ENCODE data around the gene XRN2.

The XRN2 gene

DNA sequence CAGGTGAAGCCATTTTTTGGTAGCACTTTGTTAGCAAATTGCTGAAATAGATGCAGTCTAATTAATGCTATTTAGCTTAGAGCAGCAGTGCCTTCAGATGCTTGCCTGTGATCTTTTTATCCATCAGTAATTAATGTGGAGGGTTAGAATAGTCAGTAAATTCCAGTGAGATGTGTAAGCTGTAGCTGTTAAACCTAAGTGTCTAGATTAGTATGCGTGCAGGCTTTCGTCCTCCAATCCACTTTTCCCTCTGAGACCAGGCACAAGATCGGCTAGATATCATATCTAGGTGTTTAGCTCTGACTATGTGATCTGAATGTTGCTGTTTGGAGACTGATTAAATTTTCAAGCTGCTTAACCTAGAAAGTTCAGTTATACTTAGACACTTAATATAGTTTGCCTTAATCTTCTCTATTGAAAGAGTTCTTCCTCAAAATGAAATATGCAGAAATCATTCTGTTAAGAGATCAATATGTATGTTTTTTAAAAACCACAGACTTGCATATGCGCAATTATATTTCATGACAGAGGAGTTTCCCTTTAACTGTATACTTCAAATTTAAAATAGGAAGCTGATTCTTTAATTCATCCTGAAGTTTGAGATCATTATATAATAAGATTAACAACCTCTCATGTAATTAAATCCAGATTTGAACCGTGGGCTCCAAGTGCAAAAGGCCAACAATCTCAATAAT lies 41.2 kb downstream of the XRN2 start:
- no peak overlapping the region for H3K27ac ChIP-seq (ENCODE audit: insufficient read depth in 1 of 2, low read depth in 1 of 2, low read length in 2 of 2, poor library complexity in 1 of 2, severe bottlenecking in 2 of 2)
- H3K4me3 ChIP-seq (ENCODE audit: control insufficient read depth in 1 of 7, extremely low read depth in 1 of 7, insufficient read depth in 4 of 7, low read depth in 2 of 7, low read length in 6 of 7), result no peak overlapping the region
- no peaks in the 10 kb centered on the region for H3K9me3 ChIP-seq (ENCODE audit: control extremely low read depth in 1 of 5, control insufficient read depth in 4 of 5, insufficient read depth in 2 of 5, low read depth in 1 of 5, low read length in 4 of 5)
- WGBS (ENCODE audit: insufficient coverage), result no CpG with 5 or more reads among the region's 5 CpGs
- no peaks in the 10 kb centered on the region for H3K27me3 ChIP-seq (replicated peaks in 2 of 5; ENCODE audit: control insufficient read depth in 4 of 5, insufficient read depth in 5 of 5, low read length in 4 of 5)
- CTCF ChIA-PET, result interaction anchor here (0.9 to 1.5 kb wide), 3 partner anchors 9 to 108 kb away, joined by 3 to 4 read pairs (median 3); no protein-coding TSS in a partner anchor
- H3K4me1 ChIP-seq (ENCODE audit: control extremely low read depth in 1 of 4, control insufficient read depth in 4 of 4, insufficient read depth in 4 of 4, low read length in 3 of 4), result no peaks in the 10 kb centered on the region
- H3K36me3 ChIP-seq (ENCODE audit: control insufficient read depth in 4 of 4, insufficient read depth in 4 of 4, low read length in 3 of 4), result peaks cover 18 to 78% (median 48%) of the 10 kb centered on the region in 4 experiments
- no peak for DNase-seq
- POLR2A ChIA-PET, result no interaction called here

DNA sequence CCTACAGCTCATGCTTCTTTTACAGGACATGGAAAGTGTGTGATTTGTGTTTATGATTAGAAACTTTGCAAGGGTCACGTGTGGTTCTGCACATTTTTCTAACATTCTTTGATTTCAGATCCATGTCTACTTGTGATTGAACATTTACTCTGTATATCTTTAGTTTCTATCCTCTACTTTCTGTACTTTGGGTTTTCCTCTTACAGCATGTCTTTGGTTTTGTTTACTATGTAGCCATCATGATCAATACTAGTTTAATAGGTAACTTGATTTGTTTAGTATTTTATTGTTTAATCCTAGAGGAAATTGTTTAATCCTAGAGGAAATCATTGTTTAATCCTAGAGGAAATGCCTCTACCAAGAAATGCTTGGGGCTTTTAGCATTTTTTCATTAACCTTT lies 41.8 kb downstream of the XRN2 start:
- POLR2A ChIA-PET, result no interaction called here
- Histone ChIP-seq H3K9me3 (ENCODE audit: control extremely low read depth in 1 of 5, control insufficient read depth in 4 of 5, insufficient read depth in 2 of 5, low read depth in 1 of 5, low read length in 4 of 5) (no peaks in the 10 kb centered on the region), H3K27ac (ENCODE audit: insufficient read depth in 1 of 2, low read depth in 1 of 2, low read length in 2 of 2, poor library complexity in 1 of 2, severe bottlenecking in 2 of 2) (no peak overlapping the region), H3K4me3 (ENCODE audit: control insufficient read depth in 1 of 7, extremely low read depth in 1 of 7, insufficient read depth in 4 of 7, low read depth in 2 of 7, low read length in 6 of 7) (no peak overlapping the region), H3K4me1 (ENCODE audit: control extremely low read depth in 1 of 4, control insufficient read depth in 4 of 4, insufficient read depth in 4 of 4, low read length in 3 of 4) (no peaks in the 10 kb centered on the region), H3K27me3 (replicated peaks in 2 of 5; ENCODE audit: control insufficient read depth in 4 of 5, insufficient read depth in 5 of 5, low read length in 4 of 5) (no peaks in the 10 kb centered on the region), H3K36me3 (ENCODE audit: control insufficient read depth in 4 of 4, insufficient read depth in 4 of 4, low read length in 3 of 4) (peaks cover 18 to 77% (median 47%) of the 10 kb centered on the region in 4 experiments)
- DNase-seq, result no peak
- CTCF ChIA-PET, result interaction anchor here (0.9 to 1.5 kb wide), 3 partner anchors 10 to 109 kb away, joined by 3 to 4 read pairs (median 3); no protein-coding TSS in a partner anchor
- no CpG with 5 or more reads among the region's 1 CpG for WGBS (ENCODE audit: insufficient coverage)

DNA sequence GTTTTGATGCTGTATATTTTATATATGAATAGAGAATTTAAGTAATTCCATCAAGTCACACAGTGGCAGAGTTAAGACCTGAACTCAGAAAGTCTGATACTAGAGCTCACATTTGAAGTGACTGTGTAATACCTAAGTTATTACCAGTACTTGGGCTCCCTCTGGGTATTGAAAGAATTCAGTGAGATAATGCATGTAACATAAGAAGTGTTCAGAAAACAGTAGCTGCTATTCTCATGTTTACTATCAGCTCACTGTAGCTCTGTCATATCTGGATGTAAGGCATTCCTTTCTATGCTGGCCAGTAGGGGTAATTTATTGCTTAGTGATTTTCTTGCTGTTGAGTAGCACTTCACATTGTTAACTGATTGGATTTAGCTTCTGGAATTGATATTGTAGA lies 49.6 kb downstream of the XRN2 start:
- Histone ChIP-seq H3K27me3 (replicated peaks in 2 of 5; ENCODE audit: control insufficient read depth in 4 of 5, insufficient read depth in 5 of 5, low read length in 4 of 5) (no peaks in the 10 kb centered on the region), H3K4me3 (ENCODE audit: control insufficient read depth in 1 of 7, extremely low read depth in 1 of 7, insufficient read depth in 4 of 7, low read depth in 2 of 7, low read length in 6 of 7) (no peak overlapping the region), H3K36me3 (ENCODE audit: control insufficient read depth in 4 of 4, insufficient read depth in 4 of 4, low read length in 3 of 4) (peaks cover 13 to 60% (median 41%) of the 10 kb centered on the region in 4 experiments), H3K4me1 (ENCODE audit: control extremely low read depth in 1 of 4, control insufficient read depth in 4 of 4, insufficient read depth in 4 of 4, low read length in 3 of 4) (no peaks in the 10 kb centered on the region), H3K27ac (ENCODE audit: insufficient read depth in 1 of 2, low read depth in 1 of 2, low read length in 2 of 2, poor library complexity in 1 of 2, severe bottlenecking in 2 of 2) (no peak overlapping the region), H3K9me3 (ENCODE audit: control extremely low read depth in 1 of 5, control insufficient read depth in 4 of 5, insufficient read depth in 2 of 5, low read depth in 1 of 5, low read length in 4 of 5) (no peaks in the 10 kb centered on the region)
- ChIA-PET CTCF (interaction anchor here (1.5 to 2.4 kb wide), 3 partner anchors 17 to 116 kb away, joined by 5 to 8 read pairs (median 6); no protein-coding TSS in a partner anchor), POLR2A (interaction anchor here (0.6 kb wide), 1 partner anchor 12 kb away, joined by 3 read pairs; no protein-coding TSS in a partner anchor)
- peak in 2 of 3 donors; percentile 3 to 7 for DNase-seq

DNA sequence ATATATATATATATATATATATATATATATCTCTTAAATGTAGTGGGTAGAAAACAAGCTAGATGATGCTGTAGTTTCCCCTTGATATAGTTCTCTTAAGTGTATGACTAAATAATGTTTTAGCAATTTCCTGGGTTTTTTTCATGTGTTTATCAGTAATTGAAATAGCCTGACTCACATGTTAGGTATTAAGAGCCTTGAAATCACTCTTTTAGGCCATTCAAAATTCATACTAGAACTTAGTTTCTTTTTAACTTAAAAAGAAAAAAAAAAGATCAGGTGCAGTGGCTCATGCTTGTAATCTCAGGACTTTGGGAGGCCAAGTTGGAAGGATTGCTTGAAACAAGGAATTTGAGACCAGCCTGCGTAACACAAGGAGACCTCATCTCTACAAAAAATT lies 50.1 kb downstream of the XRN2 start:
- no peak overlapping the region for H3K4me3 ChIP-seq (ENCODE audit: control insufficient read depth in 1 of 7, extremely low read depth in 1 of 7, insufficient read depth in 4 of 7, low read depth in 2 of 7, low read length in 6 of 7)
- ChIA-PET POLR2A (interaction anchor here (0.7 kb wide), 1 partner anchor 9 kb away, joined by 4 read pairs; no protein-coding TSS in a partner anchor), CTCF (interaction anchor here (1.5 to 2.4 kb wide), 3 partner anchors 18 to 117 kb away, joined by 5 to 8 read pairs (median 6); no protein-coding TSS in a partner anchor)
- no peak for DNase-seq
- no peaks in the 10 kb centered on the region for H3K27me3 ChIP-seq (replicated peaks in 2 of 5; ENCODE audit: control insufficient read depth in 4 of 5, insufficient read depth in 5 of 5, low read length in 4 of 5)
- H3K4me1 ChIP-seq (ENCODE audit: control extremely low read depth in 1 of 4, control insufficient read depth in 4 of 4, insufficient read depth in 4 of 4, low read length in 3 of 4), result no peaks in the 10 kb centered on the region
- no peaks in the 10 kb centered on the region for H3K9me3 ChIP-seq (ENCODE audit: control extremely low read depth in 1 of 5, control insufficient read depth in 4 of 5, insufficient read depth in 2 of 5, low read depth in 1 of 5, low read length in 4 of 5)
- WGBS (ENCODE audit: insufficient coverage), result 100% methylated on average over 1 of the region's 1 CpG
- no peak overlapping the region for H3K27ac ChIP-seq (ENCODE audit: insufficient read depth in 1 of 2, low read depth in 1 of 2, low read length in 2 of 2, poor library complexity in 1 of 2, severe bottlenecking in 2 of 2)
- peaks cover 13 to 61% (median 41%) of the 10 kb centered on the region in 4 experiments for H3K36me3 ChIP-seq (ENCODE audit: control insufficient read depth in 4 of 4, insufficient read depth in 4 of 4, low read length in 3 of 4)

DNA sequence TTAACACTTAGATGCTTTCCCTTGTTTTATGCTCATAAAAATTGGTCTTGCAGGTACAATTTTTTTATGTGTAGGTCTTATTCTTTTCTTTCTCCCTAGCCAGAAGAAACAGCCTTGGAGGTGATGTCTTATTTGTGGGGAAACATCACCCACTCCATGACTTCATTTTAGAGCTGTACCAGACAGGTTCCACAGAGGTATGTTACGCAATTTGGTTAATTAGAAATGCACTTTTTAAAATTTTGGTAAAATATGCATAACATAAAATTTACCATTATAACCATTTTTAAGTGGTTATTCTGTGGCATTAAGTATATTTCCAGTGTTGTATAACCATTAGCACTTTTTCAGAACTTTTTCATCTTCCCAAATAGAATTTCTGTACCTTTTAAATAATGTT lies 52.9 kb downstream of the XRN2 start:
- ChIA-PET CTCF (no interaction called here), POLR2A (no interaction called here)
- no peak for DNase-seq
- no peaks in the 10 kb centered on the region for H3K27me3 ChIP-seq (replicated peaks in 2 of 5; ENCODE audit: control insufficient read depth in 4 of 5, insufficient read depth in 5 of 5, low read length in 4 of 5)
- no peak overlapping the region for H3K4me3 ChIP-seq (ENCODE audit: control insufficient read depth in 1 of 7, extremely low read depth in 1 of 7, insufficient read depth in 4 of 7, low read depth in 2 of 7, low read length in 6 of 7)
- peaks cover 18 to 60% (median 37%) of the 10 kb centered on the region in 4 experiments for H3K36me3 ChIP-seq (ENCODE audit: control insufficient read depth in 4 of 4, insufficient read depth in 4 of 4, low read length in 3 of 4)
- no peak overlapping the region for H3K27ac ChIP-seq (ENCODE audit: insufficient read depth in 1 of 2, low read depth in 1 of 2, low read length in 2 of 2, poor library complexity in 1 of 2, severe bottlenecking in 2 of 2)
- peaks cover 0 to 9% (median 2%) of the 10 kb centered on the region in 4 experiments for H3K4me1 ChIP-seq (ENCODE audit: control extremely low read depth in 1 of 4, control insufficient read depth in 4 of 4, insufficient read depth in 4 of 4, low read length in 3 of 4)
- H3K9me3 ChIP-seq (ENCODE audit: control extremely low read depth in 1 of 5, control insufficient read depth in 4 of 5, insufficient read depth in 2 of 5, low read depth in 1 of 5, low read length in 4 of 5), result no peaks in the 10 kb centered on the region
- no CpG with 5 or more reads among the region's 1 CpG for WGBS (ENCODE audit: insufficient coverage)

DNA sequence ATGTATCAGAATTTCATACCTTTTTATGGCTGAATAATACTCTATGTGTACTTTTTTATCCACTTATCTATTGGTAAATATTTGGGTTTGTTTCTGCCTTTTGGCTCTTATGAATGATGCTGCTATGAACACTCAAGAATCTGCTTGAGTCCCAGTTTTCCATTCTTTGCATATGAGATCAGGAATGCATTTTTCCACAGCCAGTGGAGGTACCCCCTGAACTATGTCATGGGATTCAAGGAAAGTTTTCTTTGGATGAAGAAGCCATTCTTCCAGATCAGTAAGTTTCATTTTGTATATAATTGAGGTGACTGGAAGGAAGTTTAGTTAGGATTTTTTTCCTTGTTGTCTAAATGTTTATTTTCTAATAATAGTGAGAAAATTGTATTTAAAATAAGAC lies 53.3 kb downstream of the XRN2 start:
- Histone ChIP-seq H3K4me3 (ENCODE audit: control insufficient read depth in 1 of 7, extremely low read depth in 1 of 7, insufficient read depth in 4 of 7, low read depth in 2 of 7, low read length in 6 of 7) (no peak overlapping the region), H3K27ac (ENCODE audit: insufficient read depth in 1 of 2, low read depth in 1 of 2, low read length in 2 of 2, poor library complexity in 1 of 2, severe bottlenecking in 2 of 2) (no peak overlapping the region), H3K9me3 (ENCODE audit: control extremely low read depth in 1 of 5, control insufficient read depth in 4 of 5, insufficient read depth in 2 of 5, low read depth in 1 of 5, low read length in 4 of 5) (no peaks in the 10 kb centered on the region), H3K27me3 (replicated peaks in 2 of 5; ENCODE audit: control insufficient read depth in 4 of 5, insufficient read depth in 5 of 5, low read length in 4 of 5) (no peaks in the 10 kb centered on the region), H3K4me1 (ENCODE audit: control extremely low read depth in 1 of 4, control insufficient read depth in 4 of 4, insufficient read depth in 4 of 4, low read length in 3 of 4) (peaks cover 0 to 13% (median 6%) of the 10 kb centered on the region in 4 experiments), H3K36me3 (ENCODE audit: control insufficient read depth in 4 of 4, insufficient read depth in 4 of 4, low read length in 3 of 4) (peaks cover 18 to 58% (median 37%) of the 10 kb centered on the region in 4 experiments)
- ChIA-PET POLR2A (interaction anchor here (0.6 kb wide), 1 partner anchor 16 kb away, joined by 5 read pairs; no protein-coding TSS in a partner anchor), CTCF (no interaction called here)
- DNase-seq, result no peak

DNA sequence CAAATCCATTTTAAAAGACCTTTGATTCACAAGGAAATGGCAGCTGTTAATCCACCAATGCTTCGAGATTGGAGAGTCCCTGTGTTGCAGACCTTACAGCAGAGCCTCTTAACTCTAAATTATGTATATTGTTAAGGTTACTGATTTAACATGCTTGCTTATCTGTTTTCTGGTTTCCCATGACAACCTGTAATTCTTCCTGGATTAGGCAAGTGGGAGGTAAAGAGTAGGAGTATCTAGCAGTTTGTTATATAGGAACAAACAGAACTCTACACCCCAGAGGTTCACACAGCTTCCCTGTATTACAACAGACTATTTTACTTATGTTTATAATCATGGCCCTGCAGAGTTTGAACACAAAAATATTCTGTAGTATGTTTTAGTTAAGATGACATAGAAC lies 54.7 kb downstream of the XRN2 start:
- H3K27me3 ChIP-seq (replicated peaks in 2 of 5; ENCODE audit: control insufficient read depth in 4 of 5, insufficient read depth in 5 of 5, low read length in 4 of 5), result no peaks in the 10 kb centered on the region
- WGBS (ENCODE audit: insufficient coverage), result no CpG with 5 or more reads among the region's 1 CpG
- H3K36me3 ChIP-seq (ENCODE audit: control insufficient read depth in 4 of 4, insufficient read depth in 4 of 4, low read length in 3 of 4), result peaks cover 27 to 65% (median 46%) of the 10 kb centered on the region in 4 experiments
- no peak overlapping the region for H3K27ac ChIP-seq (ENCODE audit: insufficient read depth in 1 of 2, low read depth in 1 of 2, low read length in 2 of 2, poor library complexity in 1 of 2, severe bottlenecking in 2 of 2)
- DNase-seq, result peak in 1 of 3 donors; percentile 6
- no peak overlapping the region for H3K4me3 ChIP-seq (ENCODE audit: control insufficient read depth in 1 of 7, extremely low read depth in 1 of 7, insufficient read depth in 4 of 7, low read depth in 2 of 7, low read length in 6 of 7)
- ChIA-PET POLR2A (no interaction called here), CTCF (no interaction called here)
- peaks cover 0 to 15% (median 9%) of the 10 kb centered on the region in 4 experiments for H3K4me1 ChIP-seq (ENCODE audit: control extremely low read depth in 1 of 4, control insufficient read depth in 4 of 4, insufficient read depth in 4 of 4, low read length in 3 of 4)
- no peaks in the 10 kb centered on the region for H3K9me3 ChIP-seq (ENCODE audit: control extremely low read depth in 1 of 5, control insufficient read depth in 4 of 5, insufficient read depth in 2 of 5, low read depth in 1 of 5, low read length in 4 of 5)
